Neural progenitor cell (in vitro differentiated cells): ENCODE data around the gene TSC2.
"Not testable (repeated sequence)": the region's sequence is repeated elsewhere in the genome, so short reads cannot be mapped to it uniquely, and the experiment has no call there.

Experiments
- EZH2 ChIP-seq: fragments of 200-600 bp; sonication (generic); IDR thresholded peaks from 2 replicates; pipeline ENCODE4 v1.6.1; 2017; ENCODE audit warnings: antibody characterized with exemption, mild to moderate bottlenecking, moderate library complexity
- TF ChIP-seq, protein P1 (sequence below): fragments of 200-600 bp; sonication (generic); IDR thresholded peaks from 2 replicates; pipeline ENCODE4 v1.5.1; 2017; ENCODE audit warnings: antibody characterized with exemption, mild to moderate bottlenecking

DNA sequence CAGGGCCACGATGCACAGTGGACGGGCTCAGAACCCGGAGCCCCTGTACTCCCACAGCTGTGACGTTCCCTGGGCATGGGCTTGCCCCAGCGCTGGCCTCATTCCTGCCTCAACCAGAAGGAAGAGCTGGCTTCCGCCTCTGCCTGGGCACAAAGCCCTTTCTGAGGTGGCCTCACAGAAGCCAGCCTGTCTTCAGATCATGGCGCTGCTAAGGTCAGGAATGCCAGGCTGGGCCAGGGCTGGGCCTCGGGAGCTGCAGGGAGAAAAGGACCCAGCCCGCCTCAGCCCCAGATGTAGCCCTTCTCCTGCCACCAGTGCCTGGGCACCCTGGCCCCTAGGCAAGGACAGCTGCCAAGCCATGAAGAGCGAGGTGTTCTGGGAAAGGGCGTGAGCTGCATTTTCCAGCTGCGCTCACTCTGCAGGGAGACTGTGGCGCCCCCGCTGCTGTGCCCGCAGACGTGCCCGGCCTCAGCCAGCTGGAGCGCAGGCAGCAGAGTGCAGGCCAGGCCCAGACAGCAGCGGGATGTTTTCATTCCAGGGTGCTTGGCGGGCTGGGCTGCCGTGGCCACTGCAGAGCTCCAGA lies 78.5 kb downstream of the TSC2 start:
- TF ChIP-seq, protein P1, sequence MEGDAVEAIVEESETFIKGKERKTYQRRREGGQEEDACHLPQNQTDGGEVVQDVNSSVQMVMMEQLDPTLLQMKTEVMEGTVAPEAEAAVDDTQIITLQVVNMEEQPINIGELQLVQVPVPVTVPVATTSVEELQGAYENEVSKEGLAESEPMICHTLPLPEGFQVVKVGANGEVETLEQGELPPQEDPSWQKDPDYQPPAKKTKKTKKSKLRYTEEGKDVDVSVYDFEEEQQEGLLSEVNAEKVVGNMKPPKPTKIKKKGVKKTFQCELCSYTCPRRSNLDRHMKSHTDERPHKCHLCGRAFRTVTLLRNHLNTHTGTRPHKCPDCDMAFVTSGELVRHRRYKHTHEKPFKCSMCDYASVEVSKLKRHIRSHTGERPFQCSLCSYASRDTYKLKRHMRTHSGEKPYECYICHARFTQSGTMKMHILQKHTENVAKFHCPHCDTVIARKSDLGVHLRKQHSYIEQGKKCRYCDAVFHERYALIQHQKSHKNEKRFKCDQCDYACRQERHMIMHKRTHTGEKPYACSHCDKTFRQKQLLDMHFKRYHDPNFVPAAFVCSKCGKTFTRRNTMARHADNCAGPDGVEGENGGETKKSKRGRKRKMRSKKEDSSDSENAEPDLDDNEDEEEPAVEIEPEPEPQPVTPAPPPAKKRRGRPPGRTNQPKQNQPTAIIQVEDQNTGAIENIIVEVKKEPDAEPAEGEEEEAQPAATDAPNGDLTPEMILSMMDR, result not testable (repeated sequence)
- not testable (repeated sequence) for TF ChIP-seq EZH2
